HepG2 (cell line): Measurements from ENCODE around the gene TULP3. TPM values are rescaled to one million over a fixed set of nuclear protein-coding genes. Genes with fewer than 3 reads are reported as not detected.

Experiments
- CHCHD3 ChIP-seq: sonication (generic); formaldehyde crosslinking; IDR thresholded peaks from 2 replicates; pipeline ENCODE4 v1.8.0; 2022; ENCODE audit warnings: mild to moderate bottlenecking, missing genetic modification reagents, moderate library complexity
- DNMT3B ChIP-seq: conservative IDR thresholded peaks from 2 replicates; pipeline ENCODE4 v1.6.1; 2016; ENCODE audit warnings: missing biosample characterization, control low read depth
- DR1 ChIP-seq: sonication (generic); formaldehyde crosslinking; IDR thresholded peaks from 2 replicates; pipeline ENCODE4 v1.8.0; 2021; ENCODE audit warnings: mild to moderate bottlenecking, missing genetic modification reagents, inconsistent platforms
- JUNB ChIP-seq: sonication (generic); formaldehyde crosslinking; IDR thresholded peaks from 2 replicates; pipeline ENCODE4 v1.8.0; 2022; ENCODE audit warnings: missing genetic modification reagents, mild to moderate bottlenecking, borderline replicate concordance
- KLF13 ChIP-seq: sonication (generic); formaldehyde crosslinking; IDR thresholded peaks from 2 replicates; pipeline ENCODE4 v1.4.0; 2020; ENCODE audit warnings: mild to moderate bottlenecking, missing genetic modification reagents
- NKX3-1 ChIP-seq: sonication (generic); formaldehyde crosslinking; IDR thresholded peaks from 2 replicates; pipeline ENCODE4 v1.5.0; 2020; ENCODE audit warnings: missing genetic modification reagents
- SMC3 ChIP-seq: IDR thresholded peaks from 2 replicates; pipeline ENCODE4 v1.6.1; 2011; ENCODE audit warnings: low read length, improper control_type of control experiment
- SYNCRIP ChIP-seq: fragments of 200-400 bp; formaldehyde crosslinking; IDR thresholded peaks from 2 replicates; pipeline ENCODE4 v1.6.1; 2018; ENCODE audit warnings: mild to moderate bottlenecking, low read depth, low read length; ENCODE audit not compliant: insufficient read depth
- ZBTB38 ChIP-seq: sonication (generic); formaldehyde crosslinking; IDR thresholded peaks from 2 replicates; pipeline ENCODE4 v1.5.1; 2020; ENCODE audit warnings: mild to moderate bottlenecking, missing genetic modification reagents
- ZKSCAN1 ChIP-seq: fragments of 150-350 bp; IDR thresholded peaks from 2 replicates; pipeline ENCODE4 v1.6.1; 2014; ENCODE audit warnings: low read length
- ZNF234 ChIP-seq: sonication (generic); formaldehyde crosslinking; conservative IDR thresholded peaks from 2 replicates; pipeline ENCODE4 v1.5.1; 2020; ENCODE audit warnings: mild to moderate bottlenecking, missing genetic modification reagents
- ZNF549 ChIP-seq: sonication (generic); formaldehyde crosslinking; IDR thresholded peaks from 2 replicates; pipeline ENCODE4 v1.5.0; 2020; ENCODE audit warnings: missing genetic modification reagents
- polyA plus RNA-seq, 8 experiments: library from polyadenylated mRNA; depleted of rRNA in 3 of 8; stranded (reverse) in 7 of 8; unstranded in 1 of 8; fragments of >200 nt; fragmentation: Illumina TruSeq in 4 of 8; extraction: Trizol in 4 of 8; gene quantifications; 2 replicates each; pipeline versions ENCODE4 v1.2.1 to v1.2.3, GENCODE V29; 2011 to 2016; ENCODE audit warnings: low read depth in 4 of 8, missing spikeins in 1 of 8, mixed read lengths in 1 of 8; ENCODE audit not compliant: insufficient read depth in 1 of 8
- total RNA-seq, 5 experiments: library from RNA; depleted of rRNA; stranded (reverse); fragments of >200 nt; fragmentation: Illumina TruSeq; extraction: Trizol; gene quantifications; 2 replicates each; pipeline ENCODE4 v1.2.3, GENCODE V29; 2016; ENCODE audit warnings: low read depth in 1 of 5
- TF ChIP-seq, protein P1 (sequence below): sonication (generic); formaldehyde crosslinking; IDR thresholded peaks from 2 replicates; pipeline ENCODE4 v1.4.0; 2020; ENCODE audit warnings: mild to moderate bottlenecking, missing genetic modification reagents
- TF ChIP-seq, protein P2 (sequence below): IDR thresholded peaks from 2 replicates; pipeline ENCODE4 v1.6.1; 2018; ENCODE audit warnings: missing genetic modification reagents, mild to moderate bottlenecking, missing compliant biosample characterization
- TF ChIP-seq, protein P3 (sequence below): sonication (generic); formaldehyde crosslinking; IDR thresholded peaks from 2 replicates; pipeline ENCODE4 v1.4.0; 2020; ENCODE audit warnings: mild to moderate bottlenecking, missing genetic modification reagents
- TF ChIP-seq, protein P4 (sequence below): sonication (generic); formaldehyde crosslinking; IDR thresholded peaks from 2 replicates; pipeline ENCODE4 v1.9.0; 2022; ENCODE audit warnings: missing genetic modification reagents, mild to moderate bottlenecking, borderline replicate concordance

The TULP3 gene
- total and polyA plus RNA-seq, 2 of the 13 experiments (the other 11 are each of a cell fraction or from before 2014, with no cell fraction given), result 11.2 to 13.2 TPM

DNA sequence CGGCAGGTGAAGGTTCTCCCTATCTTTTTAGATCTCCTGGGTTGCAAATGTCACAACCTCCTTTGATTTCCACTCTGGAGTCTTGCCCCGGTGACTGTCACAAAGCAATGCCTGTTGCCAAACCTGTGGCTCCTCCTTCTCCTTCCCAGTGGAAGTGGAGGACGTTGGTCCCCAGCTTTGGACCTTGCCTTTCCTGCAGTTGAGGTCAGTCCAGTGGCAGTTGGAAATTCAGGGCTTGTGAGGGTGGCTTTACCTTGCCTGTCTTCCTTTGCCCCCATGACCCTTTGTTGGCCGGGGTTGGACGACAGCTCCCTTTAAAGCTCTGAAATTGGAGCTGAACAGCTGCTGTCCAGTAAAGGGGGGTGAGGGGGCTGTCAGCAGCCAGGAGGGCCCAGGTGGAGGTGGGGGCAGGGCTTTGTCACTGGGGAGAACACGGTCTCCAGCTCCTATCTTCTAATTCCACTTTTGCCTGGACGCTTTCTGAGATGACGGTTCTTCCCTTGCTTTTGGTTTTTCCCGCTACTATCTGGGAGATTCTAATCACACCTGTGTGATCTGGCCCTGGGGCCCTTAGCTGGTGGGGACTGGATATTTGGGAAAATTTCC, 72.6 kb downstream of the TULP3 start (continued):
- TF ChIP-seq ZKSCAN1 (no peak), DNMT3B (CRISPR knock-in tag) (no peak), SMC3 (no peak), DR1 (peak; percentile 54; the same call in 1 of the 2 replicates), ZNF234 (CRISPR knock-in tag) (no peak), KLF13 (no peak), NKX3-1 (CRISPR knock-in tag) (no peak), ZNF549 (no peak), SYNCRIP (no peak), ZBTB38 (no peak; the same call in none of the 2 replicates), JUNB (CRISPR knock-in tag) (no peak), CHCHD3 (no peak)
- TF ChIP-seq, protein P1, sequence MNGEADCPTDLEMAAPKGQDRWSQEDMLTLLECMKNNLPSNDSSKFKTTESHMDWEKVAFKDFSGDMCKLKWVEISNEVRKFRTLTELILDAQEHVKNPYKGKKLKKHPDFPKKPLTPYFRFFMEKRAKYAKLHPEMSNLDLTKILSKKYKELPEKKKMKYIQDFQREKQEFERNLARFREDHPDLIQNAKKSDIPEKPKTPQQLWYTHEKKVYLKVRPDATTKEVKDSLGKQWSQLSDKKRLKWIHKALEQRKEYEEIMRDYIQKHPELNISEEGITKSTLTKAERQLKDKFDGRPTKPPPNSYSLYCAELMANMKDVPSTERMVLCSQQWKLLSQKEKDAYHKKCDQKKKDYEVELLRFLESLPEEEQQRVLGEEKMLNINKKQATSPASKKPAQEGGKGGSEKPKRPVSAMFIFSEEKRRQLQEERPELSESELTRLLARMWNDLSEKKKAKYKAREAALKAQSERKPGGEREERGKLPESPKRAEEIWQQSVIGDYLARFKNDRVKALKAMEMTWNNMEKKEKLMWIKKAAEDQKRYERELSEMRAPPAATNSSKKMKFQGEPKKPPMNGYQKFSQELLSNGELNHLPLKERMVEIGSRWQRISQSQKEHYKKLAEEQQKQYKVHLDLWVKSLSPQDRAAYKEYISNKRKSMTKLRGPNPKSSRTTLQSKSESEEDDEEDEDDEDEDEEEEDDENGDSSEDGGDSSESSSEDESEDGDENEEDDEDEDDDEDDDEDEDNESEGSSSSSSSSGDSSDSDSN (CRISPR knock-in tag), result peak; percentile 57; the same call in 1 of the 2 replicates
- TF ChIP-seq, protein P2, sequence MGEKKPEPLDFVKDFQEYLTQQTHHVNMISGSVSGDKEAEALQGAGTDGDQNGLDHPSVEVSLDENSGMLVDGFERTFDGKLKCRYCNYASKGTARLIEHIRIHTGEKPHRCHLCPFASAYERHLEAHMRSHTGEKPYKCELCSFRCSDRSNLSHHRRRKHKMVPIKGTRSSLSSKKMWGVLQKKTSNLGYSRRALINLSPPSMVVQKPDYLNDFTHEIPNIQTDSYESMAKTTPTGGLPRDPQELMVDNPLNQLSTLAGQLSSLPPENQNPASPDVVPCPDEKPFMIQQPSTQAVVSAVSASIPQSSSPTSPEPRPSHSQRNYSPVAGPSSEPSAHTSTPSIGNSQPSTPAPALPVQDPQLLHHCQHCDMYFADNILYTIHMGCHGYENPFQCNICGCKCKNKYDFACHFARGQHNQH, result peak; percentile 53; the same call in 1 of the 2 replicates
- TF ChIP-seq, protein P3, sequence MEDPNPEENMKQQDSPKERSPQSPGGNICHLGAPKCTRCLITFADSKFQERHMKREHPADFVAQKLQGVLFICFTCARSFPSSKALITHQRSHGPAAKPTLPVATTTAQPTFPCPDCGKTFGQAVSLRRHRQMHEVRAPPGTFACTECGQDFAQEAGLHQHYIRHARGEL (CRISPR knock-in tag), result no peak
- TF ChIP-seq, protein P4, sequence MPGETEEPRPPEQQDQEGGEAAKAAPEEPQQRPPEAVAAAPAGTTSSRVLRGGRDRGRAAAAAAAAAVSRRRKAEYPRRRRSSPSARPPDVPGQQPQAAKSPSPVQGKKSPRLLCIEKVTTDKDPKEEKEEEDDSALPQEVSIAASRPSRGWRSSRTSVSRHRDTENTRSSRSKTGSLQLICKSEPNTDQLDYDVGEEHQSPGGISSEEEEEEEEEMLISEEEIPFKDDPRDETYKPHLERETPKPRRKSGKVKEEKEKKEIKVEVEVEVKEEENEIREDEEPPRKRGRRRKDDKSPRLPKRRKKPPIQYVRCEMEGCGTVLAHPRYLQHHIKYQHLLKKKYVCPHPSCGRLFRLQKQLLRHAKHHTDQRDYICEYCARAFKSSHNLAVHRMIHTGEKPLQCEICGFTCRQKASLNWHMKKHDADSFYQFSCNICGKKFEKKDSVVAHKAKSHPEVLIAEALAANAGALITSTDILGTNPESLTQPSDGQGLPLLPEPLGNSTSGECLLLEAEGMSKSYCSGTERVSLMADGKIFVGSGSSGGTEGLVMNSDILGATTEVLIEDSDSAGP (CRISPR knock-in tag), result peak; percentile 39; the same call in 1 of the 2 replicates
